ENCODE results near the gene GNPTG. TPM values are rescaled to one million over a fixed set of nuclear protein-coding genes. Genes with fewer than 3 reads are reported as not detected.

The GNPTG gene
- total and polyA plus RNA-seq, 2 of the 13 experiments (the other 11 are each of a cell fraction or from before 2014, with no cell fraction given), result 22.7 to 71.1 TPM

DNA sequence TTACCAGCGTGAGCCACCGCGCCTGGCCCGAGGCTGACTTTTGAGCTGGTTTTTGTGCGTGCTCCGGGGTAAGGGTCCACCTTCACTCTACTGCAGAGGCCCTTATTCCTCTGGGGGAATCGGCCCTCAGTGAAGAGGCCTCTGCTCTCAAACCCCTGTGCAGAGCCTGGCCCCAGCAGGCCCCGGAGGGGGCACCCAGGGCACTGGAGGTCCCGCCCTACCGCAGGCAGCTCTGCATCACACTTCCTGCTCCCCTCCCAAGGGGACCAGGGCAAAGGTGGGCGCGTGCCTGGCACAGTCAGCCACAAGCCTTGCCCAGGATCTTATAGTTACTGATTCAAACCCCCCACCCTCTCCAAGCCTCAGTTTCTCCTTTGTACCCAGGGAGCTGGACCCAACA is 45.9 kb upstream of the GNPTG start:
- Histone ChIP-seq H3K4me3 (replicated peaks in 1 of 3; ENCODE audit: insufficient read depth in 1 of 3, low read depth in 2 of 3, low read length in 3 of 3) (peak overlapping the region; percentile 27 to 52 (median 27); a peak in 5 of 6 replicates), H4K20me1 (ENCODE audit: insufficient read depth, low read length) (peaks cover 9% of the 10 kb centered on the region), H3K36me3 (replicated peaks in 1 of 2; ENCODE audit: control insufficient read depth in 1 of 2, insufficient read depth in 2 of 2, low read length in 2 of 2) (no peaks in the 10 kb centered on the region), H2AFZ (ENCODE audit: low read length) (no peak overlapping the region), H3K27ac (ENCODE audit: extremely low read length, insufficient read depth, low read length) (peak overlapping the region; percentile 33), H3K9me3 (ENCODE audit: low read length) (no peaks in the 10 kb centered on the region), H3K4me1 (ENCODE audit: insufficient read depth, low read length) (peaks cover 56% of the 10 kb centered on the region), H3K4me2 (ENCODE audit: low read depth, low read length) (peak overlapping the region; percentile 68), H3K79me2 (ENCODE audit: insufficient read depth, low read length) (peaks cover 10% of the 10 kb centered on the region), H3K27me3 (ENCODE audit: control insufficient read depth in 1 of 2, insufficient read depth in 2 of 2, low read length in 2 of 2) (no peaks in the 10 kb centered on the region; a peak in 1 of 5 replicates), H3K9ac (ENCODE audit: insufficient read depth, low read depth, low read length) (peak overlapping the region; percentile 43; the same call in 1 of the 2 replicates)
- peak; percentile 3; the same call in 1 of the 3 replicates for ATAC-seq
- no peak for FAIRE-seq
- ChIA-PET POLR2A (interaction anchor here (0.6 to 1.6 kb wide), 3 partner anchors 9 to 635 kb away, joined by 3 read pairs; no protein-coding TSS in a partner anchor), CTCF (ENCODE audit: low intra/inter-chr PET ratio, low total read pairs) (no interaction called here)
- WGBS (ENCODE audit: low lambda C conversion rate), result 6% methylated on average over 6 of the region's 12 CpGs
- in situ Hi-C loops (cut with HindIII; ENCODE audit: extremely low pct_ligation_motif_present, low pct_unique_long_range_greater_than_20kb) (no loop called here), intact Hi-C loops (cut with micrococcal nuclease; ENCODE audit: unreplicated experiment) (no loop called here)
- no TSS peak for BruUV-seq (replicated peaks)
- no peak for DNase-seq (ENCODE audit: low spot score)
- TF ChIP-seq YY1 (IDR thresholded peaks at IDR 0.05; ENCODE audit: insufficient read depth, insufficient replicate concordance, low read depth, low read length) (no peak), ZNF780A (CRISPR knock-in tag; IDR thresholded peaks at IDR 0.05) (no peak), ZNF777 (CRISPR knock-in tag; IDR thresholded peaks at IDR 0.05) (0 out of 2 replicates have a peak, but pooled peaks have one; percentile 23), ZNF792 (CRISPR knock-in tag; IDR thresholded peaks at IDR 0.05) (no peak), PTBP1 (IDR thresholded peaks at IDR 0.05; ENCODE audit: low read depth, low read length, poor library complexity, severe bottlenecking) (no peak), ZFX (CRISPR knock-in tag; IDR thresholded peaks at IDR 0.05; ENCODE audit: low read depth) (peak; percentile 67), ZBTB7B (CRISPR knock-in tag; IDR thresholded peaks at IDR 0.05) (0 out of 2 replicates have a peak, but pooled peaks have one; percentile 38), ZNF180 (CRISPR knock-in tag; IDR thresholded peaks at IDR 0.05; ENCODE audit: borderline replicate concordance, low read depth) (no peak), ZNF556 (CRISPR knock-in tag; IDR thresholded peaks at IDR 0.05; ENCODE audit: borderline replicate concordance) (0 out of 2 replicates have a peak, but pooled peaks have one; percentile 33), ZNF460 (CRISPR knock-in tag; IDR thresholded peaks at IDR 0.05; ENCODE audit: borderline replicate concordance) (no peak), SPEN (CRISPR knock-in tag; IDR thresholded peaks at IDR 0.05; ENCODE audit: low read depth) (peak; percentile 36; the same call in 1 of the 2 replicates)
- TF ChIP-seq, protein P1, sequence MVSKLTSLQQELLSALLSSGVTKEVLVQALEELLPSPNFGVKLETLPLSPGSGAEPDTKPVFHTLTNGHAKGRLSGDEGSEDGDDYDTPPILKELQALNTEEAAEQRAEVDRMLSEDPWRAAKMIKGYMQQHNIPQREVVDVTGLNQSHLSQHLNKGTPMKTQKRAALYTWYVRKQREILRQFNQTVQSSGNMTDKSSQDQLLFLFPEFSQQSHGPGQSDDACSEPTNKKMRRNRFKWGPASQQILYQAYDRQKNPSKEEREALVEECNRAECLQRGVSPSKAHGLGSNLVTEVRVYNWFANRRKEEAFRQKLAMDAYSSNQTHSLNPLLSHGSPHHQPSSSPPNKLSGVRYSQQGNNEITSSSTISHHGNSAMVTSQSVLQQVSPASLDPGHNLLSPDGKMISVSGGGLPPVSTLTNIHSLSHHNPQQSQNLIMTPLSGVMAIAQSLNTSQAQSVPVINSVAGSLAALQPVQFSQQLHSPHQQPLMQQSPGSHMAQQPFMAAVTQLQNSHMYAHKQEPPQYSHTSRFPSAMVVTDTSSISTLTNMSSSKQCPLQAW (CRISPR knock-in tag; IDR thresholded peaks at IDR 0.05), result 0 out of 2 replicates have a peak, but pooled peaks have one; percentile 20
- TF ChIP-seq, protein P2, sequence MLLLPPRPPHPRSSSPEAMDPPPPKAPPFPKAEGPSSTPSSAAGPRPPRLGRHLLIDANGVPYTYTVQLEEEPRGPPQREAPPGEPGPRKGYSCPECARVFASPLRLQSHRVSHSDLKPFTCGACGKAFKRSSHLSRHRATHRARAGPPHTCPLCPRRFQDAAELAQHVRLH (CRISPR knock-in tag; IDR thresholded peaks at IDR 0.05; ENCODE audit: borderline replicate concordance, low read depth), result 0 out of 2 replicates have a peak, but pooled peaks have one; percentile 36
- TF ChIP-seq, protein P3, sequence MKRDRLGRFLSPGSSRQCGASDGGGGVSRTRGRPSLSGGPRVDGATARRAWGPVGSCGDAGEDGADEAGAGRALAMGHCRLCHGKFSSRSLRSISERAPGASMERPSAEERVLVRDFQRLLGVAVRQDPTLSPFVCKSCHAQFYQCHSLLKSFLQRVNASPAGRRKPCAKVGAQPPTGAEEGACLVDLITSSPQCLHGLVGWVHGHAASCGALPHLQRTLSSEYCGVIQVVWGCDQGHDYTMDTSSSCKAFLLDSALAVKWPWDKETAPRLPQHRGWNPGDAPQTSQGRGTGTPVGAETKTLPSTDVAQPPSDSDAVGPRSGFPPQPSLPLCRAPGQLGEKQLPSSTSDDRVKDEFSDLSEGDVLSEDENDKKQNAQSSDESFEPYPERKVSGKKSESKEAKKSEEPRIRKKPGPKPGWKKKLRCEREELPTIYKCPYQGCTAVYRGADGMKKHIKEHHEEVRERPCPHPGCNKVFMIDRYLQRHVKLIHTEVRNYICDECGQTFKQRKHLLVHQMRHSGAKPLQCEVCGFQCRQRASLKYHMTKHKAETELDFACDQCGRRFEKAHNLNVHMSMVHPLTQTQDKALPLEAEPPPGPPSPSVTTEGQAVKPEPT (CRISPR knock-in tag; IDR thresholded peaks at IDR 0.05; ENCODE audit: low read depth), result no peak
- TF ChIP-seq, protein P4, sequence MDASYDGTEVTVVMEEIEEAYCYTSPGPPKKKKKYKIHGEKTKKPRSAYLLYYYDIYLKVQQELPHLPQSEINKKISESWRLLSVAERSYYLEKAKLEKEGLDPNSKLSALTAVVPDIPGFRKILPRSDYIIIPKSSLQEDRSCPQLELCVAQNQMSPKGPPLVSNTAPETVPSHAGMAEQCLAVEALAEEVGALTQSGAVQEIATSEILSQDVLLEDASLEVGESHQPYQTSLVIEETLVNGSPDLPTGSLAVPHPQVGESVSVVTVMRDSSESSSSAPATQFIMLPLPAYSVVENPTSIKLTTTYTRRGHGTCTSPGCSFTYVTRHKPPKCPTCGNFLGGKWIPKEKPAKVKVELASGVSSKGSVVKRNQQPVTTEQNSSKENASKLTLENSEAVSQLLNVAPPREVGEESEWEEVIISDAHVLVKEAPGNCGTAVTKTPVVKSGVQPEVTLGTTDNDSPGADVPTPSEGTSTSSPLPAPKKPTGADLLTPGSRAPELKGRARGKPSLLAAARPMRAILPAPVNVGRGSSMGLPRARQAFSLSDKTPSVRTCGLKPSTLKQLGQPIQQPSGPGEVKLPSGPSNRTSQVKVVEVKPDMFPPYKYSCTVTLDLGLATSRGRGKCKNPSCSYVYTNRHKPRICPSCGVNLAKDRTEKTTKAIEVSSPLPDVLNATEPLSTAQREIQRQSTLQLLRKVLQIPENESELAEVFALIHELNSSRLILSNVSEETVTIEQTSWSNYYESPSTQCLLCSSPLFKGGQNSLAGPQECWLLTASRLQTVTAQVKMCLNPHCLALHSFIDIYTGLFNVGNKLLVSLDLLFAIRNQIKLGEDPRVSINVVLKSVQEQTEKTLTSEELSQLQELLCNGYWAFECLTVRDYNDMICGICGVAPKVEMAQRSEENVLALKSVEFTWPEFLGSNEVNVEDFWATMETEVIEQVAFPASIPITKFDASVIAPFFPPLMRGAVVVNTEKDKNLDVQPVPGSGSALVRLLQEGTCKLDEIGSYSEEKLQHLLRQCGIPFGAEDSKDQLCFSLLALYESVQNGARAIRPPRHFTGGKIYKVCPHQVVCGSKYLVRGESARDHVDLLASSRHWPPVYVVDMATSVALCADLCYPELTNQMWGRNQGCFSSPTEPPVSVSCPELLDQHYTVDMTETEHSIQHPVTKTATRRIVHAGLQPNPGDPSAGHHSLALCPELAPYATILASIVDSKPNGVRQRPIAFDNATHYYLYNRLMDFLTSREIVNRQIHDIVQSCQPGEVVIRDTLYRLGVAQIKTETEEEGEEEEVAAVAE (CRISPR knock-in tag; IDR thresholded peaks at IDR 0.05; ENCODE audit: borderline replicate concordance), result no peak
